BJ (cell line): ENCODE results near the gene ABCC5. TPM values are rescaled to one million over a fixed set of nuclear protein-coding genes. Genes with fewer than 3 reads are reported as not detected.

Experiments used
- CTCF ChIA-PET: fragments of 350-600 bp; formaldehyde crosslinking; extraction: SDS; loops from one replicate; lab custom pipeline; 2021; ENCODE audit warnings: antibody characterized with exemption, inconsistent platforms; lab: Yijun Ruan, JAX
- POLR2A ChIA-PET: fragments of 300-600 bp; sonication (Branson Sonifier 250); formaldehyde crosslinking; extraction: SDS; loops from one replicate; lab custom pipeline; 2021; ENCODE audit warnings: antibody characterized with exemption; lab: Charles Lee
- DNase-seq: peaks from one replicate; pipeline ENCODE4 v3.0.0-alpha.2; 2011; ENCODE audit warnings: low read depth
- H3K27me3 ChIP-seq: 2 replicates; pipeline ENCODE4 v1.6.0; 2011; ENCODE audit warnings: low read length; ENCODE audit not compliant: control insufficient read depth, insufficient read depth
- H3K36me3 ChIP-seq: 2 replicates; pipeline ENCODE4 v1.5.1; 2011; ENCODE audit warnings: low read length; ENCODE audit not compliant: control insufficient read depth, insufficient read depth
- H3K4me3 ChIP-seq: 2 replicates; pipeline ENCODE4 v1.5.1; 2011; ENCODE audit warnings: low read depth, mild to moderate bottlenecking, control low read depth, low read length
- CTCF ChIP-seq: IDR thresholded peaks from 2 replicates; pipeline ENCODE4 v1.5.1; 2011; ENCODE audit warnings: low read depth, mild to moderate bottlenecking, control low read depth, inconsistent platforms, low read length, moderate library complexity; ENCODE audit not compliant: insufficient read depth
- polyA plus RNA-seq: library from polyadenylated mRNA; depleted of rRNA; stranded (reverse); fragments of >200 nt; gene quantifications from 2 replicates; pipeline ENCODE4 v1.2.3, GENCODE V29; 2011

The ABCC5 gene
- polyA plus RNA-seq, 1 experiment = 16.9 TPM

DNA sequence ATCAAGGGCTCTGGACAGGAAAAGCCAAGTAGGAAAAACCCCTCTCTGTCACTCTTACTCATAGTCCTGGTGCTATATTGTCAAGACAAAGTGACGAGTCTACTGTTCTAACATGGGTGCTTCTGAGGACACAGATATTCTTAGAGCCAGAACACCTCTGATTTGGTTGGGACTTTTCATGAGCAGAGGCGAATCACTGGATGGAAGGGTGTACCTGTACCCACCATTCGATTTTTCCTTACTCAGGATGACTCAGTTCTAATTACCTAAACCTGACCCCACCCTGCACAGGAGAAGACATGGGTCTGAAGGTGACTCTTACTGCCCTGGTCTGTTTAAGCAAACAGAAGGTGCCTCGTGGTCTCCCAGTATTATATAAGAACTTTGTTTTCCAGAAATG, 58.5 kb downstream of the ABCC5 start:
- POLR2A ChIA-PET = no interaction called here
- no peaks in the 10 kb centered on the region for H3K27me3 ChIP-seq
- TF ChIP-seq CTCF = no peak
- no peak for DNase-seq
- peaks cover 2% of the 10 kb centered on the region; the same call in 1 of the 2 replicates for H3K36me3 ChIP-seq
- CTCF ChIA-PET = no interaction called here
- H3K4me3 ChIP-seq = no peak overlapping the region

DNA sequence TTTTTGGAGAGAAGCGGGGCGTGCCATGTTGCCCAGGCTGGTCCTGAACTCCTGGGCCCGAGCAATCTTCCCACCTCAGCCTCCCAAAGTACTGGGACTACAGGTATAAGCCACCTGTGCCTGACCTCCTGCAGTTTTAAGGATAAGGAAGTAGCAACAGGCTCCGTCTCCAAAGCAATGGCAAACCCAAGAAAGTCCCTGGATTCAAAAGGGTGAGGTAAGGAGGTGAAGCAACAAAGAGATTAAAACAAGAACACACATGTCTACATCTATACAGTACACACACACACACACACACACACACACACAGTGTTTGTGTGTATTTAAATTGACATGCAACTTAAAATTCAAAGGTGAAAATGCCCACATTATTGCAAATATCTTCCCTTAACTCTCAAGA, 58.9 kb downstream of the ABCC5 start:
- no peak for DNase-seq
- ChIA-PET POLR2A (no interaction called here), CTCF (no interaction called here)
- Histone ChIP-seq H3K36me3 (peaks cover 3% of the 10 kb centered on the region; the same call in 1 of the 2 replicates), H3K4me3 (no peak overlapping the region), H3K27me3 (no peaks in the 10 kb centered on the region)
- no peak for TF ChIP-seq CTCF

GRCh38 chr3:183958226-183958625, 59.5 kb downstream of the ABCC5 start:
- Histone ChIP-seq H3K36me3 (peaks cover 1% of the 10 kb centered on the region; the same call in 1 of the 2 replicates), H3K27me3 (no peaks in the 10 kb centered on the region), H3K4me3 (no peak overlapping the region)
- ChIA-PET POLR2A (no interaction called here), CTCF (no interaction called here)
- no peak for DNase-seq
- no peak for TF ChIP-seq CTCF

DNA sequence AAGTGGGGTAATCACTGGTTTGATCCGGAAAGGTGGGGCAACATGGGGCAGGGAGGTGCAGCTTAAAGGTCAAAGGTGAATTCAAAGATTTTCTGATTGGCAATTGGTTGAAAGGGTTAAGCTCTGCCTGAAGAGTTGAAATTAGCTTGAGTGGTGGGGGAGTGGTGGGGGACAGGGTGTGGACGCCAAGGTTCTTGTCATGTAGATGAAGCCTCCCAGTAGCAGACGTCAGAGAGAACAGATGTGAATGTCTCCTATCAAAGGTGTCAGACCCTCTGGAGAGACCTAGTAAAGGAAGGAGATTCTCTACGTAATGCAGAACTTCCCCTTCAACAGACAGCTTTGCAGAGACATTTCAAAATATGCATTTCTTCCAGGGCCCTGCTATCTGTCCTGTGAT, 62.8 kb downstream of the ABCC5 start:
- no peaks in the 10 kb centered on the region for H3K27me3 ChIP-seq
- POLR2A ChIA-PET = no interaction called here
- DNase-seq = no peak
- no peak overlapping the region for H3K4me3 ChIP-seq
- TF ChIP-seq CTCF = no peak
- CTCF ChIA-PET = no interaction called here
- H3K36me3 ChIP-seq = peaks cover 4% of the 10 kb centered on the region

DNA sequence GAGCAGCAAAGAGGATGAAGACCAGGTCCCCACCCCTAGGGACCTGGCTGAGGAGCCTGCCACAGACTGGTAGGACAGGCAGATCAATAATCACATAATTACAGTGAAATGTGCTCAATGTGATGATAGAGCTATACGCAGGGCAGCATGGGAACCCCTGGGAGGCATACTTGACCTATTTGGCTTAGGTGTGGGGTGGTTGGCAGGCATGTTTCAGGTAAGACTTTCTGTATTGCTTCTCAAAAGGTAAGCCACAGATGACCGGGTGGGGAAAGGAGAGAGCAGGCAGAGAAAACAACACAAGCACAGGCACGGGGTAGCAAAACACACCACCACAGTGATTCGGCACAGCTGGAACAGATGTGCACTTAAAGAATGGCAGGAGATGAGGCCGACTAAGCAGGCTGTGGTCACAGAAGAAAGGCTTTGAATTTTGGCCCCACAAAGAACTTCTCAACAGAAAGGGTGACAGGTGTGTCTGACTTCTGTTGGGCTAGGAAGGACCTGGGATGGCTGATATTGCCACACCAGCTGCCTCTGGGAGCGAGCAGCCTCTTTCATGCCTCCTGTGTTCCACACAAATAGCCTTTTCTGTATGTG, 64.1 kb downstream of the ABCC5 start:
- no peak for DNase-seq
- H3K27me3 ChIP-seq = no peaks in the 10 kb centered on the region
- POLR2A ChIA-PET = no interaction called here
- CTCF ChIA-PET = no interaction called here
- TF ChIP-seq CTCF = no peak
- H3K4me3 ChIP-seq = no peak overlapping the region
- H3K36me3 ChIP-seq = peaks cover 5% of the 10 kb centered on the region
